Skeletal muscle tissue (tissue), 4 donors: ENCODE results near the gene SNTG2. TPM values are rescaled to one million over a fixed set of nuclear protein-coding genes. Genes with fewer than 3 reads are reported as not detected.

Experiments used
- H3K27ac ChIP-seq: one replicate; pipeline ENCODE4 v1.7.0; 2013; ENCODE audit warnings: mild to moderate bottlenecking, low read depth, low read length, inconsistent platforms
- H3K27me3 ChIP-seq, 3 donors: one replicate each; pipeline ENCODE4 v1.7.0; 2013; ENCODE audit warnings: low read length in 3 of 3; ENCODE audit not compliant: control insufficient read depth in 3 of 3, insufficient read depth in 3 of 3
- H3K36me3 ChIP-seq, 3 donors: one replicate each; pipeline ENCODE4 v1.7.0; 2013; ENCODE audit warnings: low read length in 3 of 3; ENCODE audit not compliant: control insufficient read depth in 3 of 3, insufficient read depth in 3 of 3
- H3K4me1 ChIP-seq, 3 donors: one replicate each; pipeline ENCODE4 v1.7.0; 2013; ENCODE audit warnings: low read length in 3 of 3, mild to moderate bottlenecking in 3 of 3; ENCODE audit not compliant: control insufficient read depth in 3 of 3, insufficient read depth in 3 of 3
- H3K4me3 ChIP-seq, 3 donors: one replicate each; pipeline ENCODE4 v1.7.0; 2013; ENCODE audit warnings: low read length in 3 of 3
- H3K9ac ChIP-seq, 3 donors: one replicate each; pipeline ENCODE4 v1.7.0; 2013; ENCODE audit warnings: low read length in 3 of 3, mild to moderate bottlenecking in 3 of 3, moderate library complexity in 2 of 3, low read depth in 1 of 3
- H3K9me3 ChIP-seq, 3 donors: one replicate each; pipeline ENCODE4 v1.7.0; 2013; ENCODE audit warnings: low read length in 3 of 3; ENCODE audit not compliant: control insufficient read depth in 3 of 3
- total RNA-seq: library from RNA; depleted of rRNA; stranded (reverse); fragments of >200 nt; gene quantifications from one replicate; pipeline ENCODE4 v1.2.3, GENCODE V29; 2014
- donor health status: Osteomylitis.

SNTG2 gene
- total RNA-seq, 1 donor from 2014 or later = under 0.01 TPM

- no peak overlapping the region for H3K27ac ChIP-seq
Observed at GRCh38 chr2:910698-911097, 40.0 kb upstream of the SNTG2 start.

GRCh38 chr2:915979-916378, 34.7 kb upstream of the SNTG2 start:
- no peak overlapping the region for H3K27ac ChIP-seq

More at GRCh38 chr2:910698-911097, 40.0 kb upstream of the SNTG2 start:
- no peak overlapping the region for H3K9ac ChIP-seq
- no peaks in the 10 kb centered on the region for H3K4me1 ChIP-seq
- H3K36me3 ChIP-seq = no peaks in the 10 kb centered on the region
- H3K27me3 ChIP-seq = peaks cover 0 to 4% (median 2%) of the 10 kb centered on the region in 3 donors
- H3K4me3 ChIP-seq = no peak overlapping the region
- no peaks in the 10 kb centered on the region for H3K9me3 ChIP-seq

GRCh38 chr2:916935-917334, 33.7 kb upstream of the SNTG2 start:
- Histone ChIP-seq H3K4me1 (no peaks in the 10 kb centered on the region), H3K9ac (no peak overlapping the region), H3K4me3 (no peak overlapping the region), H3K27ac (no peak overlapping the region), H3K27me3 (peaks cover 0 to 5% (median 3%) of the 10 kb centered on the region in 3 donors), H3K9me3 (peaks cover 0 to 2% (median 0%) of the 10 kb centered on the region in 3 donors), H3K36me3 (no peaks in the 10 kb centered on the region)

More at GRCh38 chr2:915979-916378, 34.7 kb upstream of the SNTG2 start:
- H3K4me3 ChIP-seq = no peak overlapping the region
- no peak overlapping the region for H3K9ac ChIP-seq
- H3K36me3 ChIP-seq = no peaks in the 10 kb centered on the region
- H3K9me3 ChIP-seq = peaks cover 0 to 2% (median 0%) of the 10 kb centered on the region in 3 donors
- H3K27me3 ChIP-seq = peaks cover 0 to 4% (median 3%) of the 10 kb centered on the region in 3 donors
- no peaks in the 10 kb centered on the region for H3K4me1 ChIP-seq

- peaks cover 0 to 5% (median 3%) of the 10 kb centered on the region in 3 donors for H3K27me3 ChIP-seq
- no peaks in the 10 kb centered on the region for H3K4me1 ChIP-seq
- no peak overlapping the region for H3K4me3 ChIP-seq
- no peaks in the 10 kb centered on the region for H3K36me3 ChIP-seq
- peaks cover 0 to 2% (median 0%) of the 10 kb centered on the region in 3 donors for H3K9me3 ChIP-seq
- no peak overlapping the region for H3K27ac ChIP-seq
- H3K9ac ChIP-seq = no peak overlapping the region
Observed at GRCh38 chr2:919672-920071, 31.0 kb upstream of the SNTG2 start.

GRCh38 chr2:920573-920972, 30.1 kb upstream of the SNTG2 start:
- H3K36me3 ChIP-seq = no peaks in the 10 kb centered on the region
- no peak overlapping the region for H3K9ac ChIP-seq
- H3K9me3 ChIP-seq = peaks cover 0 to 2% (median 0%) of the 10 kb centered on the region in 3 donors
- peaks cover 0 to 5% (median 3%) of the 10 kb centered on the region in 3 donors for H3K27me3 ChIP-seq
- no peak overlapping the region for H3K27ac ChIP-seq
- H3K4me3 ChIP-seq = no peak overlapping the region
- no peaks in the 10 kb centered on the region for H3K4me1 ChIP-seq

- Histone ChIP-seq H3K36me3 (no peaks in the 10 kb centered on the region), H3K27ac (no peak overlapping the region), H3K27me3 (peaks cover 0 to 5% (median 1%) of the 10 kb centered on the region in 3 donors), H3K9me3 (peaks cover 0 to under 1% (median 0%) of the 10 kb centered on the region in 3 donors), H3K9ac (no peak overlapping the region), H3K4me3 (no peak overlapping the region), H3K4me1 (no peaks in the 10 kb centered on the region)
Observed at GRCh38 chr2:920999-921398, 29.6 kb upstream of the SNTG2 start.

- H3K4me1 ChIP-seq = no peaks in the 10 kb centered on the region
- H3K27me3 ChIP-seq = peaks cover 0 to 5% (median 0%) of the 10 kb centered on the region in 3 donors
- no peak overlapping the region for H3K27ac ChIP-seq
- no peak overlapping the region for H3K4me3 ChIP-seq
- no peaks in the 10 kb centered on the region for H3K36me3 ChIP-seq
- H3K9ac ChIP-seq = no peak overlapping the region
- H3K9me3 ChIP-seq = no peaks in the 10 kb centered on the region
Observed at GRCh38 chr2:922185-922584, 28.5 kb upstream of the SNTG2 start.

- Histone ChIP-seq H3K9ac (no peak overlapping the region), H3K4me1 (no peaks in the 10 kb centered on the region), H3K36me3 (no peaks in the 10 kb centered on the region), H3K4me3 (no peak overlapping the region), H3K27ac (no peak overlapping the region), H3K9me3 (no peaks in the 10 kb centered on the region), H3K27me3 (peaks cover 0 to 5% (median 0%) of the 10 kb centered on the region in 3 donors)
Observed at GRCh38 chr2:923832-924601, 26.6 kb upstream of the SNTG2 start.

GRCh38 chr2:924701-925100, 25.9 kb upstream of the SNTG2 start:
- H3K9ac ChIP-seq = no peak overlapping the region
- H3K4me3 ChIP-seq = no peak overlapping the region
- no peaks in the 10 kb centered on the region for H3K9me3 ChIP-seq
- peaks cover 0 to 5% (median 0%) of the 10 kb centered on the region in 3 donors for H3K27me3 ChIP-seq
- H3K27ac ChIP-seq = no peak overlapping the region
- H3K4me1 ChIP-seq = no peaks in the 10 kb centered on the region
- H3K36me3 ChIP-seq = no peaks in the 10 kb centered on the region

GRCh38 chr2:925309-925708, 25.3 kb upstream of the SNTG2 start:
- H3K27ac ChIP-seq = no peak overlapping the region
- H3K9me3 ChIP-seq = no peaks in the 10 kb centered on the region
- no peak overlapping the region for H3K4me3 ChIP-seq
- H3K36me3 ChIP-seq = no peaks in the 10 kb centered on the region
- H3K9ac ChIP-seq = no peak overlapping the region
- no peaks in the 10 kb centered on the region for H3K4me1 ChIP-seq
- peaks cover 0 to 5% (median 0%) of the 10 kb centered on the region in 3 donors for H3K27me3 ChIP-seq
